ENCODE results near the gene RANBP3.
A peak's percentile ranks its signal among the peaks of the same experiment; 100 is the strongest.
"Not testable (repeated sequence)": the region's sequence is repeated elsewhere in the genome, so short reads cannot be mapped to it uniquely, and the experiment has no call there.

The RANBP3 gene

GRCh38 chr19:5977785-5978605 lies at the start of gene RANBP3:
RANBP3 (minus strand) TSS chr19:5978140; CDS start chr19:5978082, 58 bp downstream.
- peak; percentile 98 for DNase-seq

- DNase-seq, result no peak
Measured at GRCh38 chr19:6026390-6027227, 48.7 kb upstream of the RANBP3 start.

- DNase-seq, result not testable (repeated sequence)
Measured at GRCh38 chr19:6024756-6025155, 46.8 kb upstream of the RANBP3 start.

GRCh38 chr19:6023936-6024335 lies 46.0 kb upstream of the RANBP3 start:
- no peak for DNase-seq

- no peak for DNase-seq
Measured at GRCh38 chr19:6023085-6023682, 45.2 kb upstream of the RANBP3 start.

- DNase-seq, result no peak
Measured at GRCh38 chr19:6022570-6023064, 44.7 kb upstream of the RANBP3 start.

GRCh38 chr19:6021878-6022569 lies 44.1 kb upstream of the RANBP3 start:
- peak; percentile 56 for DNase-seq

- no peak for DNase-seq
Measured at GRCh38 chr19:6020972-6021805, 43.2 kb upstream of the RANBP3 start.

GRCh38 chr19:6020166-6020882 lies 42.4 kb upstream of the RANBP3 start:
- no peak for DNase-seq

- no peak for DNase-seq
Measured at GRCh38 chr19:6018786-6019185, 40.8 kb upstream of the RANBP3 start.

GRCh38 chr19:6017576-6017975 lies 39.6 kb upstream of the RANBP3 start:
- no peak for DNase-seq

GRCh38 chr19:6015841-6016545 lies 38.1 kb upstream of the RANBP3 start:
- DNase-seq, result no peak

- no peak for DNase-seq
Measured at GRCh38 chr19:6014551-6015135, 36.7 kb upstream of the RANBP3 start.

GRCh38 chr19:6012426-6013170 lies 34.7 kb upstream of the RANBP3 start:
- no peak for DNase-seq

- no peak for DNase-seq
Measured at GRCh38 chr19:6011794-6012193, 33.9 kb upstream of the RANBP3 start.

GRCh38 chr19:6011206-6011605 lies 33.3 kb upstream of the RANBP3 start:
- no peak for DNase-seq

GRCh38 chr19:6010107-6010506 lies 32.2 kb upstream of the RANBP3 start:
- no peak for DNase-seq

- DNase-seq, result no peak
Measured at GRCh38 chr19:6007866-6008265, 29.9 kb upstream of the RANBP3 start.

GRCh38 chr19:6006896-6007295 lies 29.0 kb upstream of the RANBP3 start:
- DNase-seq, result no peak

All from NCI-H2107 (cell line).